ENCODE measurements around the gene IDH2.

DNA sequence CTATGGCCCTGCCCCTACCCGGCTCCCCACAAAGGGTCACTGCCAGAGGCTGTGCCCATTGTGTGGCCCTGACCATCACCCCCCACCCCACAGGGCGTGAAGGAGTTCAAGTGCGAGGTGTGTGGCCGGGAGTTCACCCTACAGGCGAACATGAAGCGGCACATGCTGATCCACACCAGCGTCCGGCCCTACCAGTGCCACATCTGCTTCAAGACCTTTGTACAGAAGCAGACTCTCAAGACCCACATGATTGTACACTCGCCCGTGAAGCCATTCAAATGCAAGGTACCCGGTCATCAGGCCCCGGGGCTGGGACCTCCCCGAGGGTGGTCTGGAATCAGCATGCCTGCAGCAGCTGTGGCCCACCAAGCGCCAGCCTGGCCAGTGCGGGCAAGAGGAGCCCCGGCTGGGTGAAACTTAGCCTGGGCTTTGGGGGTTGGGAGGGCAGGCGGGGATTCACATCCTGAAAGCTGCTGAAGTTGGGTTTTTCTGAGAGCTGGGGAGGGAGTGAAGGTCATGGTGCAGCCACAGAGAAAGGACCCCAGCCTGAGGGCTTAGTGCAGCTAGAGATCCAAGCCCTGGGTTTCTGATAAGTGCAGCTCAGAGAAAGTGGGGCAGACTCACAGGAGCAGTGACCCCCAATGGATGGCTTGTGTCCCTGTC, 29.2 kb downstream of the IDH2 start:
- TF ChIP-seq POLR2A (IDR thresholded peaks at IDR 0.05), result no peak
- TF ChIP-seq, protein P1, sequence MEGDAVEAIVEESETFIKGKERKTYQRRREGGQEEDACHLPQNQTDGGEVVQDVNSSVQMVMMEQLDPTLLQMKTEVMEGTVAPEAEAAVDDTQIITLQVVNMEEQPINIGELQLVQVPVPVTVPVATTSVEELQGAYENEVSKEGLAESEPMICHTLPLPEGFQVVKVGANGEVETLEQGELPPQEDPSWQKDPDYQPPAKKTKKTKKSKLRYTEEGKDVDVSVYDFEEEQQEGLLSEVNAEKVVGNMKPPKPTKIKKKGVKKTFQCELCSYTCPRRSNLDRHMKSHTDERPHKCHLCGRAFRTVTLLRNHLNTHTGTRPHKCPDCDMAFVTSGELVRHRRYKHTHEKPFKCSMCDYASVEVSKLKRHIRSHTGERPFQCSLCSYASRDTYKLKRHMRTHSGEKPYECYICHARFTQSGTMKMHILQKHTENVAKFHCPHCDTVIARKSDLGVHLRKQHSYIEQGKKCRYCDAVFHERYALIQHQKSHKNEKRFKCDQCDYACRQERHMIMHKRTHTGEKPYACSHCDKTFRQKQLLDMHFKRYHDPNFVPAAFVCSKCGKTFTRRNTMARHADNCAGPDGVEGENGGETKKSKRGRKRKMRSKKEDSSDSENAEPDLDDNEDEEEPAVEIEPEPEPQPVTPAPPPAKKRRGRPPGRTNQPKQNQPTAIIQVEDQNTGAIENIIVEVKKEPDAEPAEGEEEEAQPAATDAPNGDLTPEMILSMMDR (IDR thresholded peaks at IDR 0.05), result no peak

Data from breast epithelium (tissue), 3 donors.